Right atrium auricular region (tissue), 2 donors: ENCODE results near the gene FGF18. TPM values are rescaled to one million over a fixed set of nuclear protein-coding genes. Genes with fewer than 3 reads are reported as not detected.

Source experiments
- DNase-seq: peaks from one replicate; pipeline ENCODE4 v3.0.0-alpha.2; 2019; ENCODE audit warnings: low spot score
- H3K27ac ChIP-seq, 2 donors: fragments of 200-600 bp; sonication (generic); 1 replicate in 1 of 2; 2 replicates in 1 of 2; pipeline ENCODE4 v1.5.1; 2016 to 2019
- H3K27me3 ChIP-seq, 2 donors: fragments of 200-600 bp; sonication (generic); one replicate each; pipeline versions ENCODE4 v1.5.1 to v1.6.0; 2017 to 2019
- H3K36me3 ChIP-seq: fragments of 200-600 bp; sonication (generic); one replicate; pipeline ENCODE4 v1.5.1; 2016
- H3K4me1 ChIP-seq, 2 donors: fragments of 200-600 bp; sonication (generic); one replicate each; pipeline versions ENCODE4 v1.5.1 to v1.6.0; 2017 to 2019
- H3K4me3 ChIP-seq, 2 donors: fragments of 200-600 bp; sonication (generic); 1 replicate in 1 of 2; 2 replicates in 1 of 2; pipeline ENCODE4 v1.5.1; 2017 to 2019; ENCODE audit warnings: mild to moderate bottlenecking in 1 of 2, moderate library complexity in 1 of 2
- H3K9me3 ChIP-seq, 2 donors: fragments of 200-600 bp; sonication (generic); one replicate each; pipeline ENCODE4 v1.5.1; 2019
- total RNA-seq, 2 donors: library from RNA; depleted of rRNA; stranded (reverse); fragments of >200 nt; gene quantifications; one replicate each; pipeline ENCODE4 v1.1.0, GENCODE V29; 2016
- TF ChIP-seq, protein P1 (sequence below), 2 donors: fragments of 200-600 bp; sonication (generic); IDR thresholded peaks; one replicate each; pipeline ENCODE4 v1.5.1; 2019; ENCODE audit warnings: antibody characterized with exemption in 2 of 2

FGF18 gene
- total RNA-seq, 2 donors from 2014 or later: 2.2 to 2.7 TPM

DNA sequence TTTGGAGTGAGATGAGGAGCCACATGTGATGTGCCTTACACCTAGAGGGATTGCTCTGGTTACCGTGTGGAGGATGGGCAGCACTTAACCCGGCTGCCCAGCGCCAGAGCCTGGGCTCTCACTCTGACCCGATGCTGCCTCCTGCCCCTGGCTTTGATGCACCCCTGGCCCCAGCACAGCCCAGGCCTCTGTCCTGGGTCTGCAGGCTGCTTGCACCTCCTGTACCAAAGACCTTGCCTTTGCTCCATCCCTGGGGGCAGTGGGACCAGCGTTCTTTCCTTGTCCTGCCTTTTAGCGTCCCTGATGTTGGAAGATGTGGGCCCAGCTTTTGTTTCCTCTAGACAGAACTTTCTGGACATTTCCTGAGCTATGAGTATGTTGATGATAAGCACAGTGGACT, 40.4 kb downstream of the FGF18 start:
- TF ChIP-seq, protein P1, sequence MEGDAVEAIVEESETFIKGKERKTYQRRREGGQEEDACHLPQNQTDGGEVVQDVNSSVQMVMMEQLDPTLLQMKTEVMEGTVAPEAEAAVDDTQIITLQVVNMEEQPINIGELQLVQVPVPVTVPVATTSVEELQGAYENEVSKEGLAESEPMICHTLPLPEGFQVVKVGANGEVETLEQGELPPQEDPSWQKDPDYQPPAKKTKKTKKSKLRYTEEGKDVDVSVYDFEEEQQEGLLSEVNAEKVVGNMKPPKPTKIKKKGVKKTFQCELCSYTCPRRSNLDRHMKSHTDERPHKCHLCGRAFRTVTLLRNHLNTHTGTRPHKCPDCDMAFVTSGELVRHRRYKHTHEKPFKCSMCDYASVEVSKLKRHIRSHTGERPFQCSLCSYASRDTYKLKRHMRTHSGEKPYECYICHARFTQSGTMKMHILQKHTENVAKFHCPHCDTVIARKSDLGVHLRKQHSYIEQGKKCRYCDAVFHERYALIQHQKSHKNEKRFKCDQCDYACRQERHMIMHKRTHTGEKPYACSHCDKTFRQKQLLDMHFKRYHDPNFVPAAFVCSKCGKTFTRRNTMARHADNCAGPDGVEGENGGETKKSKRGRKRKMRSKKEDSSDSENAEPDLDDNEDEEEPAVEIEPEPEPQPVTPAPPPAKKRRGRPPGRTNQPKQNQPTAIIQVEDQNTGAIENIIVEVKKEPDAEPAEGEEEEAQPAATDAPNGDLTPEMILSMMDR (IDR thresholded peaks at IDR 0.05): no peak
- H3K27me3 ChIP-seq: no peaks in the 10 kb centered on the region

DNA sequence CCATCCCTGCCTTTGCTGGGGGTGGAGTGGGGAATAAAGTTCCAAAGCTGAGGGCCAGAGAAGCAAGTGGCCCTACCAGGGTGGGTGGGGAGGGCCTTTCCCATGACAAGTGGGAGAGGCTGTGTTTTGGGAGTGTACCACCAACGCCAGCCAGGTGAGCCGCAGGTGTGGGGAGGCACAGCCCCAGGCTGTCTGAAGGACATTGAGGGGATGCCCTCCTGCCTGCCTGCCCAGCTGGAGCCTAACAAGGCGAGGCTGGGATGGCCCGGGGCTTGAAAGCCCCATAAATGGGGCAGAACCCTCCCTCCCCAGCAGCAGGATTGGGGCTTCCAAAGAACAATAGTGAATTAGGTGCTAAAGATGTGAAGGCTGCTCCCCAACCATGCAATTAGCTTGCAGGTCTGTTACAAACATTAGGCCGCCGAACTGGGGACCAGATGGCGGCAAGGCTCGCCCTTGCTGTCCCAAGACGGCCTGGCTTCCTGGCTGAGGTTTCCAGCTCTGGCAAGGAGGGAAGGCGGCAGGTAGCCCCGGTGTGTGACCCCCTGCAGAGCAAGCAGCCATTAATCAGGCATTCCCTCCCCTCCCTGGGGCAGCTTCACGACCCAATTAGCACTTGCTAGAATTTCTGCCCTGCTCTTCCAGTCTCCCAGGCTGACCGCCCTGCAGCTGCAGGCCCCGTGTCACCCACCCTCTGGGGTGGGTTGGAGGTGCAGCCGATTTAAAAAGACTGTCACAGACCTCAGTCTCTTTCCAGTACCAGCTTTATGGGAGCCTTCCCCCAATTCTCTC, 42.9 kb downstream of the FGF18 start:
- Histone ChIP-seq H3K27ac (no peak overlapping the region), H3K4me3 (no peak overlapping the region), H3K9me3 (no peaks in the 10 kb centered on the region), H3K4me1 (no peaks in the 10 kb centered on the region), H3K27me3 (no peaks in the 10 kb centered on the region), H3K36me3 (no peaks in the 10 kb centered on the region)
- TF ChIP-seq, protein P1 (IDR thresholded peaks at IDR 0.05): no peak
- no peak for DNase-seq

More for the DNA sequence above, 40.4 kb downstream of the FGF18 start:
- Histone ChIP-seq H3K4me1 (no peaks in the 10 kb centered on the region), H3K4me3 (no peak overlapping the region), H3K36me3 (no peaks in the 10 kb centered on the region), H3K9me3 (no peaks in the 10 kb centered on the region), H3K27ac (no peak overlapping the region)
- DNase-seq: no peak

DNA sequence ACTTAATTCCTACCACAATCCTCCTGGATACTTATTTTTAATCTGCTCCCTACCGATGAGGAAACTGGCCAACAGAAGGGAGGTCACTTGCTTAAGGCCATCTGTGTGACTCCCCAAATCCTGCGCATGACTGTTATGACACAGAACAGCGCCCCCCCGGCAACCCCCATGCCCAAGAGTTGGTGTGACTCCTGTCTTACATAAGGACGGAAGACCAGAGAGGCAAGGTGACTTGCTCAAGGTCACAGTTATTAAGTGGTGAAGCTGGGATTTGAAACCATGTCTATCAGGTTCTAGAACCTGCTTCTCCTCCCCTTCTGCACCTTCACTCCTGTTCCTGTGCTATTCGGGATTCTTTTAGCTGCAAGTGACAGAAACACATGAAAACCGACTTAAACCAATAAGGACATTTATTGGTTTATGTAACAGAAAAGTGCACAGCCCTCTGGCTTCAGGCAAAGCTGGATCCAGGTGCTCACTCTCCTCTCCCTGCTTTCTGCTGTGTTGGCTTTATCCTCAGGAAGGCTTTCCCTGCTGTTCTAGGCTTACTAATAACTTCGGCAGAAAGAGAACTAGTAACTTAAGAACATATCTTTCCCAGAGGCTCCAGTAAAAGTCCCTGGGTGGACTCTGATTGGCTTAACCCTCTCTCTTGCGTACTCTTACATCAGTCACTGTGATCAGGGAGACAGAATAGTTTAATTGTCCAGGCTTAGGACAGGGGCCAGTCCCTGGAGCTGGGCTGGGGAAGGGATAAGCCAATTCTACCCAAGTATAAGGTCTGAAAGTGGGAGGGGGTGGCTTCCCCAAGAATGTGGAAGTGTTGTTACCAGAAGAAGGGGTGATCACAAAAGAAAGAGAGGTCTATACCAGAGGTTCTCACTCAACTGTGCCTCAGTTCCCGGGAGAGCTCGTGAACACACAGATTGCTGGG, 43.7 kb downstream of the FGF18 start:
- TF ChIP-seq, protein P1 (IDR thresholded peaks at IDR 0.05): no peak
- Histone ChIP-seq H3K4me1 (no peaks in the 10 kb centered on the region), H3K4me3 (no peak overlapping the region), H3K36me3 (no peaks in the 10 kb centered on the region), H3K27ac (no peak overlapping the region), H3K27me3 (no peaks in the 10 kb centered on the region), H3K9me3 (no peaks in the 10 kb centered on the region)
- no peak for DNase-seq

DNA sequence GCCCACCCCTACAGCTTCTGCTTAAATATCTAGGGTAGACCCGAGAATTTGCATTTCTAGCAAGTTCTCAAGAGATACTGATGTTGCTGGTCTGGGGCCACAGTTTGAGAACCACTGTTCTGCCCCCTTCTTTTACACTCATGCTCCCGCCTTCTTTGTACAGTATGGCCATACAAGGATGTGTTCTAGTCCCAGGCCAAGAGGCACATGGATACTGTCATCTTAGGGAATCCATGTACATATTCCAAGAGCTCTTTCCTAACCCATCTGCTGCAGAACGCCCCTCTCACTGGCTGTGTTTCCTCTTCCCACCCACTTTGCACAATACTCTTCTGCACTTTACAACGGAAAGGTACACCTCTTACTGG, 44.4 kb downstream of the FGF18 start:
- TF ChIP-seq, protein P1 (IDR thresholded peaks at IDR 0.05): no peak
- H3K27me3 ChIP-seq: no peaks in the 10 kb centered on the region

DNA sequence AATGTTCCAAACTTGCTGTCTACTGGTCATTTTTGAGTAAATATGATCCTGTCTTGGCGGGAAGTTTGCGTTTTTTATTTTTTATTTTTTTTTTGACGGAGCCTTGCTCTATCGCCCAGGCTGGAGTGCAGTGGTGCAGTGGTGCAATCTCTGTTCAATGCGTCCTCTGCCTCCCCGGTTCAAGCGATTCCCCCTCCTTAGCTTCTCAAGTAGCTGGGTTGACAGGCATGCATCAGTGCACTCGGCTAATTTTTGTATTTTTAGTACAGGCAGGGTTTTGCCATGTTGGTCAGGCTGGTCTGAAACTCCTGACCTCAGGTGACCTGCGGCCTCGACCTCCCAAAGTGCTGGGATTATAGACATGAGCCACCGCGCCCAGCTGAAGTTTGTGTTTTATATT, 45.4 kb downstream of the FGF18 start:
- Histone ChIP-seq H3K9me3 (no peaks in the 10 kb centered on the region), H3K4me3 (no peak overlapping the region), H3K36me3 (no peaks in the 10 kb centered on the region), H3K4me1 (no peaks in the 10 kb centered on the region), H3K27me3 (no peaks in the 10 kb centered on the region), H3K27ac (no peak overlapping the region)
- DNase-seq: no peak
- TF ChIP-seq, protein P1 (IDR thresholded peaks at IDR 0.05): no peak

More for the DNA sequence above, 44.4 kb downstream of the FGF18 start:
- no peak overlapping the region for H3K4me3 ChIP-seq
- DNase-seq: no peak
- no peak overlapping the region for H3K27ac ChIP-seq
- no peaks in the 10 kb centered on the region for H3K36me3 ChIP-seq
- H3K9me3 ChIP-seq: no peaks in the 10 kb centered on the region
- no peaks in the 10 kb centered on the region for H3K4me1 ChIP-seq
